A549 (cell line): ENCODE measurements around the gene BCL2A1. TPM values are rescaled to one million over a fixed set of nuclear protein-coding genes. Genes with fewer than 3 reads are reported as not detected.
"Not testable (repeated sequence)": the region's sequence is repeated elsewhere in the genome, so short reads cannot be mapped to it uniquely, and the experiment has no call there.

Experiments
- ATAC-seq, 2 experiments: fragments of 200-7000 bp in 1 of 2; fragments of >200 bp in 1 of 2; cut with Nextera tagmentation in 1 of 2; cut with Tn5 transposase in 1 of 2; 3 replicates each; pipeline versions ENCODE4 v1.8.0 to v1.9.1; 2018 to 2020; ENCODE audit warnings: mild to moderate bottlenecking in 1 of 2, moderate library complexity in 1 of 2
- CTCF ChIA-PET: fragments of 300-600 bp; sonication (Branson Sonifier 250); formaldehyde crosslinking; extraction: SDS; loops from one replicate; lab custom pipeline; 2021; ENCODE audit warnings: antibody characterized with exemption, inconsistent platforms; lab: Yijun Ruan, JAX
- POLR2A ChIA-PET: fragments of 350-600 bp; formaldehyde crosslinking; extraction: SDS; loops from one replicate; lab custom pipeline; 2021; ENCODE audit warnings: antibody characterized with exemption, inconsistent platforms; lab: Yijun Ruan, JAX
- DNase-seq, 2 experiments: peaks; one replicate each; pipeline versions ENCODE4 v3.0.0 to v3.0.0-alpha.2; 2011 to 2016; ENCODE audit warnings: low read depth in 1 of 2, low spot score in 1 of 2
- FAIRE-seq: peaks from 2 replicates; lab custom pipeline; 2011; peaks lifted over from hg19 to GRCh38; lab: Jason Lieb, UNC
- H3K27ac ChIP-seq, 2 experiments: fragments of >200 bp; sonication (Bioruptor Twin); formaldehyde crosslinking; 3 replicates each; pipeline ENCODE4 v1.5.1; 2016 to 2017
- H3K4me1 ChIP-seq: fragments of >200 bp; sonication (Bioruptor Twin); formaldehyde crosslinking; 3 replicates; pipeline ENCODE4 v1.6.1; 2016
- H3K4me2 ChIP-seq: fragments of >200 bp; sonication (Bioruptor Twin); formaldehyde crosslinking; 3 replicates; pipeline ENCODE4 v1.6.1; 2016
- H3K4me3 ChIP-seq: fragments of >200 bp; sonication (Bioruptor Twin); formaldehyde crosslinking; 3 replicates; pipeline ENCODE4 v1.5.1; 2016
- H3K9me3 ChIP-seq: fragments of >200 bp; sonication (Bioruptor Twin); formaldehyde crosslinking; 3 replicates; pipeline ENCODE4 v1.6.1; 2016
- CBX8 ChIP-seq: fragments of 200-600 bp; sonication (generic); IDR thresholded peaks from 2 replicates; pipeline ENCODE4 v1.6.1; 2016
- CEBPB ChIP-seq, 2 experiments: fragments of >200 bp in 1 of 2; sonication (Bioruptor Twin) in 1 of 2; formaldehyde crosslinking in 1 of 2; IDR thresholded peaks; 2 replicates each; pipeline ENCODE4 v1.6.1; 2012 to 2016
- CTCF ChIP-seq: fragments of >200 bp; sonication (Bioruptor Twin); formaldehyde crosslinking; IDR thresholded peaks from 3 replicates; pipeline ENCODE4 v1.5.1; 2016
- E2F6 ChIP-seq: IDR thresholded peaks from 2 replicates; pipeline ENCODE4 v1.6.1; 2012; ENCODE audit warnings: low read depth, borderline replicate concordance
- EHMT2 ChIP-seq: fragments of 200-600 bp; sonication (generic); IDR thresholded peaks from 2 replicates; pipeline ENCODE4 v1.6.1; 2016; ENCODE audit warnings: antibody characterized with exemption, low read depth, mild to moderate bottlenecking, moderate library complexity
- FOSB ChIP-seq: fragments of 250-450 bp; sonication (Bioruptor Pico); IDR thresholded peaks from 2 replicates; pipeline ENCODE4 v1.5.0; 2020; ENCODE audit warnings: mild to moderate bottlenecking, moderate library complexity
- FOXS1 ChIP-seq: fragments of 250-450 bp; sonication (Bioruptor Pico); IDR thresholded peaks from 2 replicates; pipeline ENCODE4 v1.5.0; 2020; ENCODE audit warnings: mild to moderate bottlenecking, moderate library complexity
- GATA3 ChIP-seq: IDR thresholded peaks from 2 replicates; pipeline ENCODE4 v1.6.1; 2012; ENCODE audit warnings: borderline replicate concordance
- HEYL ChIP-seq: fragments of 250-450 bp; sonication (Bioruptor Pico); IDR thresholded peaks from 2 replicates; pipeline ENCODE4 v1.8.0; 2021; ENCODE audit warnings: mild to moderate bottlenecking, moderate library complexity
- HOXB13 ChIP-seq: fragments of 250-450 bp; sonication (Bioruptor Pico); IDR thresholded peaks from 2 replicates; pipeline ENCODE4 v1.5.0; 2020; ENCODE audit warnings: low read depth, mild to moderate bottlenecking, moderate library complexity
- HOXB5 ChIP-seq: fragments of 250-450 bp; sonication (Bioruptor Pico); IDR thresholded peaks from 2 replicates; pipeline ENCODE4 v1.5.0; 2020; ENCODE audit warnings: mild to moderate bottlenecking, moderate library complexity
- KDM5A ChIP-seq: fragments of 200-600 bp; sonication (generic); IDR thresholded peaks from 2 replicates; pipeline ENCODE4 v1.6.1; 2016; ENCODE audit warnings: antibody characterized with exemption, mild to moderate bottlenecking
- MAFK ChIP-seq: fragments of 450-650 bp; IDR thresholded peaks from 2 replicates; pipeline ENCODE4 v1.6.1; 2014; ENCODE audit not compliant: partially characterized antibody
- MAZ ChIP-seq: fragments of 150-350 bp; IDR thresholded peaks from 2 replicates; pipeline ENCODE4 v1.6.1; 2014; ENCODE audit warnings: antibody characterized with exemption, low read depth, low read length, borderline replicate concordance
- NFE2L2 ChIP-seq: fragments of 150-350 bp; conservative IDR thresholded peaks from 2 replicates; pipeline ENCODE4 v1.6.1; 2014; ENCODE audit warnings: low read length
- NR3C1 ChIP-seq: fragments of >200 bp; sonication (Bioruptor Twin); formaldehyde crosslinking; IDR thresholded peaks from 3 replicates; pipeline ENCODE4 v1.6.1; 2017
- PBX3 ChIP-seq: IDR thresholded peaks from 2 replicates; pipeline ENCODE4 v1.6.1; 2012
- POLR2AphosphoS2 ChIP-seq: conservative IDR thresholded peaks from 2 replicates; pipeline ENCODE4 v1.6.1; 2012; ENCODE audit warnings: low read length, improper control_type of control experiment, inconsistent platforms
- RAD21 ChIP-seq, 2 experiments: fragments of >200 bp in 1 of 2; sonication (Bioruptor Twin) in 1 of 2; formaldehyde crosslinking in 1 of 2; IDR thresholded peaks in 1 of 2; conservative IDR thresholded peaks in 1 of 2; 2 replicates in 1 of 2; 3 replicates in 1 of 2; pipeline ENCODE4 v1.6.1; 2012 to 2018; ENCODE audit warnings: inconsistent platforms in 1 of 2
- RCOR1 ChIP-seq: fragments of 150-350 bp; IDR thresholded peaks from 2 replicates; pipeline ENCODE4 v1.6.1; 2014; ENCODE audit warnings: antibody characterized with exemption, low read length, low read depth
- RFX5 ChIP-seq: fragments of 450-650 bp; IDR thresholded peaks from 2 replicates; pipeline ENCODE4 v1.7.1; 2014; ENCODE audit warnings: antibody characterized with exemption, mild to moderate bottlenecking, moderate library complexity
- RNF2 ChIP-seq: fragments of 200-600 bp; sonication (generic); IDR thresholded peaks from 2 replicates; pipeline ENCODE4 v1.6.1; 2016; ENCODE audit warnings: low read depth, mild to moderate bottlenecking, antibody characterized with exemption, moderate library complexity, borderline replicate concordance
- SREBF2 ChIP-seq: fragments of 450-650 bp; IDR thresholded peaks from 2 replicates; pipeline ENCODE4 v1.6.1; 2014; ENCODE audit warnings: mild to moderate bottlenecking, moderate library complexity
- TFCP2L1 ChIP-seq: fragments of 250-450 bp; sonication (Bioruptor Pico); IDR thresholded peaks from 2 replicates; pipeline ENCODE4 v1.5.0; 2021; ENCODE audit warnings: mild to moderate bottlenecking
- TP53 ChIP-seq: fragments of 250-450 bp; sonication (Bioruptor Pico); IDR thresholded peaks from 2 replicates; pipeline ENCODE4 v1.5.0; 2021; ENCODE audit warnings: mild to moderate bottlenecking, moderate library complexity
- ZC3H11A ChIP-seq: fragments of 450-650 bp; IDR thresholded peaks from 2 replicates; pipeline ENCODE4 v1.6.1; 2014; ENCODE audit warnings: antibody characterized with exemption, mild to moderate bottlenecking
- ZFP36 ChIP-seq: fragments of 450-650 bp; IDR thresholded peaks from 2 replicates; pipeline ENCODE4 v1.6.1; 2014; ENCODE audit warnings: borderline replicate concordance; ENCODE audit not compliant: partially characterized antibody
- ZNF302 ChIP-seq: fragments of 250-450 bp; sonication (Bioruptor Pico); IDR thresholded peaks from 2 replicates; pipeline ENCODE4 v1.9.0; 2021; ENCODE audit warnings: inconsistent platforms, mild to moderate bottlenecking, moderate library complexity
- ZSCAN20 ChIP-seq: fragments of 250-450 bp; sonication (Bioruptor Pico); IDR thresholded peaks from 2 replicates; pipeline ENCODE4 v1.8.0; 2022; ENCODE audit warnings: mild to moderate bottlenecking, moderate library complexity
- WGBS: methylation state at CpG from one replicate; pipeline ENCODE4 v1.1.6; 2017; ENCODE audit errors: missing lambda C conversion rate; 5-methylcytosine and 5-hydroxymethylcytosine counted together
- polyA plus RNA-seq, 4 experiments: library from polyadenylated mRNA; depleted of rRNA in 3 of 4; stranded (reverse); fragments of >200 nt; fragmentation: RNase III in 1 of 4; extraction: RNeasy Plus Mini Kit Qiagen cat#74134 plus additional on column Dnase treatment in 1 of 4; gene quantifications; 2 replicates in 3 of 4; 3 replicates in 1 of 4; pipeline ENCODE4 v1.2.3, GENCODE V29; 2011 to 2017

Gene BCL2A1
- polyA plus RNA-seq, 2 of the 4 experiments (the other 2 are of a cell fraction), result 14.0 to 20.1 TPM

GRCh38 chr15:79962921-79963320 is 8.1 kb downstream of the BCL2A1 start:
- H3K9me3 ChIP-seq, H3K4me3 ChIP-seq, POLR2A ChIA-PET, H3K4me2 ChIP-seq, FAIRE-seq, DNase-seq, CTCF ChIA-PET, ATAC-seq: not testable (repeated sequence)
- Histone ChIP-seq H3K27ac (peak overlapping the region in 1 of 2 experiments; percentile 50; a peak in 2 of 6 replicates), H3K4me1 (peaks cover 49% of the 10 kb centered on the region)
- WGBS, result 94% methylated on average over 11 of the region's 11 CpGs

GRCh38 chr15:79962178-79962577 is 8.8 kb downstream of the BCL2A1 start:
- ChIA-PET POLR2A (no interaction called here), CTCF (interaction anchor here (0.8 kb wide), 1 partner anchor 32 kb away, joined by 3 read pairs; no protein-coding TSS in a partner anchor)
- no peak for FAIRE-seq
- 94% methylated on average over 6 of the region's 6 CpGs for WGBS
- no peaks in the 10 kb centered on the region for H3K9me3 ChIP-seq
- no peak for TF ChIP-seq ZC3H11A
- TF ChIP-seq NR3C1, result no peak
- no peak for TF ChIP-seq RAD21 (conservative IDR thresholded peaks at IDR 0.05 in 1 of 2, IDR thresholded peaks at IDR 0.05 in 1 of 2)
- no peak for TF ChIP-seq RCOR1
- no peak for TF ChIP-seq FOXS1 (CRISPR knock-in tag)
- TF ChIP-seq HOXB13 (CRISPR knock-in tag), result no peak
- no peak for TF ChIP-seq ZFP36
- TF ChIP-seq CBX8, result no peak
- TF ChIP-seq KDM5A, result no peak
- no peak for TF ChIP-seq RNF2
- TF ChIP-seq E2F6, result no peak
- no peak for TF ChIP-seq POLR2AphosphoS2
- TF ChIP-seq FOSB (CRISPR knock-in tag), result no peak
- no peak for TF ChIP-seq GATA3
- TF ChIP-seq CEBPB (IDR thresholded peaks at IDR 0.05), result no peak
- TF ChIP-seq, all 56 proteins: peak for 0
- H3K4me2 ChIP-seq, result no peak overlapping the region
- peaks cover 49% of the 10 kb centered on the region for H3K4me1 ChIP-seq
- no peak for DNase-seq
- H3K27ac ChIP-seq, result peak overlapping the region in 1 of 2 experiments; percentile 4; a peak in 2 of 6 replicates
- no peak for ATAC-seq
- H3K4me3 ChIP-seq, result no peak overlapping the region

- no peak for DNase-seq
- 63% methylated on average over 10 of the region's 10 CpGs for WGBS
- Histone ChIP-seq H3K27ac (peak overlapping the region; percentile 52 to 72), H3K4me2 (peak overlapping the region; percentile 61), H3K4me3 (no peak overlapping the region), H3K4me1 (peaks cover 52% of the 10 kb centered on the region), H3K9me3 (no peaks in the 10 kb centered on the region)
- FAIRE-seq, result peak; percentile 39
- ChIA-PET CTCF (interaction anchor here (1.0 kb wide), 1 partner anchor 32 kb away, joined by 5 read pairs; no protein-coding TSS in a partner anchor), POLR2A (interaction anchor here (0.6 to 0.9 kb wide), 2 partner anchors 55 to 64 kb away, joined by 3 read pairs; no protein-coding TSS in a partner anchor)
- TF ChIP-seq NFE2L2, result no peak
- TF ChIP-seq CEBPB (IDR thresholded peaks at IDR 0.05), result peak; percentile 53 to 68
- peak in 1 of 2 experiments; percentile 26; a peak in 2 of 6 replicates for ATAC-seq
Observed at GRCh38 chr15:79960502-79961212, 10.3 kb downstream of the BCL2A1 start.

- Histone ChIP-seq H3K4me2 (no peak overlapping the region), H3K27ac (no peak overlapping the region), H3K4me1 (peaks cover 45% of the 10 kb centered on the region), H3K9me3 (no peaks in the 10 kb centered on the region), H3K4me3 (no peak overlapping the region)
- POLR2A ChIA-PET, result interaction anchor here (1.2 kb wide), 1 partner anchor 34 kb away, joined by 4 read pairs; no protein-coding TSS in a partner anchor
- CTCF ChIA-PET, result interaction anchor here (0.9 to 2.4 kb wide), 4 partner anchors 11 to 104 kb away, joined by 3 to 5 read pairs (median 4); no protein-coding TSS in a partner anchor
- ATAC-seq, result no peak
- FAIRE-seq, result no peak
- no peak for DNase-seq
- no peak for TF ChIP-seq ZNF302 (CRISPR knock-in tag)
- no peak for TF ChIP-seq SREBF2
- no peak for TF ChIP-seq MAZ
- TF ChIP-seq PBX3, result no peak
- TF ChIP-seq HOXB5 (CRISPR knock-in tag), result no peak
- TF ChIP-seq EHMT2, result no peak
- no peak for TF ChIP-seq MAFK
- TF ChIP-seq HEYL (CRISPR knock-in tag), result no peak
- TF ChIP-seq ZSCAN20 (CRISPR knock-in tag), result no peak
- no peak for TF ChIP-seq RFX5
- TF ChIP-seq FOSB (CRISPR knock-in tag), result no peak
- no peak for TF ChIP-seq CTCF
- TF ChIP-seq TFCP2L1 (CRISPR knock-in tag), result no peak
- no peak for TF ChIP-seq RCOR1
- no peak for TF ChIP-seq KDM5A
- TF ChIP-seq TP53 (CRISPR knock-in tag), result no peak
Observed at GRCh38 chr15:79957741-79958140, 13.3 kb downstream of the BCL2A1 start.
